GM10248 (cell line): ENCODE results near the gene SELP.

Experiments used
- CTCF ChIA-PET: fragments of 300-600 bp; sonication (Branson Sonifier 250); formaldehyde crosslinking; extraction: SDS; loops from one replicate; lab custom pipeline; 2021; ENCODE audit warnings: antibody characterized with exemption; lab: Yijun Ruan, JAX
- POLR2A ChIA-PET: fragments of 350-650 bp; sonication (Branson Sonifier 250); formaldehyde crosslinking; extraction: SDS; loops from one replicate; lab custom pipeline; 2020; ENCODE audit warnings: antibody characterized with exemption; lab: Yijun Ruan, JAX
- DNase-seq: peaks from one replicate; pipeline ENCODE4 v3.0.0; 2012; ENCODE audit errors: extremely low spot score
- CTCF ChIP-seq: IDR thresholded peaks from 2 replicates; pipeline ENCODE4 v1.5.1; 2012; ENCODE audit warnings: mild to moderate bottlenecking, low read depth; ENCODE audit errors: extremely low read depth, missing control alignments, control extremely low read depth

The SELP gene

GRCh38 chr1:169570172-169570574 is 59.8 kb downstream of the SELP start:
- no peak for DNase-seq
- ChIA-PET POLR2A (no interaction called here), CTCF (no interaction called here)
- no peak for TF ChIP-seq CTCF

GRCh38 chr1:169568497-169568896 is 61.4 kb downstream of the SELP start:
- DNase-seq, result no peak
- POLR2A ChIA-PET, result no interaction called here
- CTCF ChIA-PET, result interaction anchor here (1.2 to 1.9 kb wide), 2 partner anchors 10 to 22 kb away, joined by 4 to 5 read pairs; no protein-coding TSS in a partner anchor
- TF ChIP-seq CTCF, result no peak

- DNase-seq, result no peak
- no peak for TF ChIP-seq CTCF
- ChIA-PET CTCF (interaction anchor here (0.8 to 1.4 kb wide), 4 partner anchors 13 to 21 kb away, joined by 3 to 5 read pairs (median 4); partner anchors contain the start of gene F5), POLR2A (no interaction called here)
These were observed 64.3 kb downstream of the SELP start for GRCh38 chr1:169565335-169566271.

GRCh38 chr1:169563650-169564049 is 66.3 kb downstream of the SELP start:
- CTCF ChIA-PET, result no interaction called here
- no peak for TF ChIP-seq CTCF
- DNase-seq, result no peak
- POLR2A ChIA-PET, result no interaction called here

- no peak for DNase-seq
- POLR2A ChIA-PET, result no interaction called here
- CTCF ChIA-PET, result no interaction called here
- TF ChIP-seq CTCF, result no peak
These were observed 66.8 kb downstream of the SELP start for GRCh38 chr1:169563019-169563615.

GRCh38 chr1:169561692-169562091 is 68.2 kb downstream of the SELP start:
- CTCF ChIA-PET, result interaction anchor here (2.1 kb wide), 1 partner anchor 11 kb away, joined by 6 read pairs; no protein-coding TSS in a partner anchor
- no peak for TF ChIP-seq CTCF

More at GRCh38 chr1:169561692-169562091, 68.2 kb downstream of the SELP start:
- DNase-seq, result no peak
- POLR2A ChIA-PET, result no interaction called here
